Ovary (tissue), 3 donors: ENCODE results near the gene PFDN5.

Experiments used
- EP300 ChIP-seq: sonication (generic); formaldehyde crosslinking; IDR thresholded peaks from one replicate; pipeline ENCODE4 v1.6.1; 2017; ENCODE audit warnings: antibody characterized with exemption
- POLR2A ChIP-seq: fragments of 450-650 bp; IDR thresholded peaks from one replicate; pipeline ENCODE4 v1.6.1; 2017; ENCODE audit warnings: antibody characterized with exemption, mild to moderate bottlenecking, moderate library complexity
- TF ChIP-seq, protein P1 (sequence below), 3 donors: fragments of 450-650 bp in 2 of 3; fragments of 200-600 bp in 1 of 3; IDR thresholded peaks; one replicate each; pipeline versions ENCODE4 v1.5.1 to v1.8.0; 2016 to 2022; ENCODE audit warnings: antibody characterized with exemption in 3 of 3, mild to moderate bottlenecking in 1 of 3
- donor health status: DM: no; HTN: no; CAD: no.

GRCh38 chr12:53259891-53260290, 35.5 kb upstream of the PFDN5 start:
- TF ChIP-seq, protein P1, sequence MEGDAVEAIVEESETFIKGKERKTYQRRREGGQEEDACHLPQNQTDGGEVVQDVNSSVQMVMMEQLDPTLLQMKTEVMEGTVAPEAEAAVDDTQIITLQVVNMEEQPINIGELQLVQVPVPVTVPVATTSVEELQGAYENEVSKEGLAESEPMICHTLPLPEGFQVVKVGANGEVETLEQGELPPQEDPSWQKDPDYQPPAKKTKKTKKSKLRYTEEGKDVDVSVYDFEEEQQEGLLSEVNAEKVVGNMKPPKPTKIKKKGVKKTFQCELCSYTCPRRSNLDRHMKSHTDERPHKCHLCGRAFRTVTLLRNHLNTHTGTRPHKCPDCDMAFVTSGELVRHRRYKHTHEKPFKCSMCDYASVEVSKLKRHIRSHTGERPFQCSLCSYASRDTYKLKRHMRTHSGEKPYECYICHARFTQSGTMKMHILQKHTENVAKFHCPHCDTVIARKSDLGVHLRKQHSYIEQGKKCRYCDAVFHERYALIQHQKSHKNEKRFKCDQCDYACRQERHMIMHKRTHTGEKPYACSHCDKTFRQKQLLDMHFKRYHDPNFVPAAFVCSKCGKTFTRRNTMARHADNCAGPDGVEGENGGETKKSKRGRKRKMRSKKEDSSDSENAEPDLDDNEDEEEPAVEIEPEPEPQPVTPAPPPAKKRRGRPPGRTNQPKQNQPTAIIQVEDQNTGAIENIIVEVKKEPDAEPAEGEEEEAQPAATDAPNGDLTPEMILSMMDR (IDR thresholded peaks at IDR 0.05), result no peak
- TF ChIP-seq POLR2A (no peak), EP300 (no peak)
